ENCODE results near the gene ELL2. TPM values are rescaled to one million over a fixed set of nuclear protein-coding genes. Genes with fewer than 3 reads are reported as not detected.

Gene ELL2
- total RNA-seq, 1 experiment from 2014 or later, result 24.4 TPM

- TF ChIP-seq ZNF532 (CRISPR knock-in tag; IDR thresholded peaks at IDR 0.05; ENCODE audit: borderline replicate concordance) (no peak), SMAD4 (CRISPR knock-in tag; IDR thresholded peaks at IDR 0.05) (no peak), ZNF317 (CRISPR knock-in tag; IDR thresholded peaks at IDR 0.05; ENCODE audit: borderline replicate concordance, low read depth) (no peak)
Observed at GRCh38 chr5:95861864-95862561, 99.6 kb downstream of the ELL2 start (continued).

DNA sequence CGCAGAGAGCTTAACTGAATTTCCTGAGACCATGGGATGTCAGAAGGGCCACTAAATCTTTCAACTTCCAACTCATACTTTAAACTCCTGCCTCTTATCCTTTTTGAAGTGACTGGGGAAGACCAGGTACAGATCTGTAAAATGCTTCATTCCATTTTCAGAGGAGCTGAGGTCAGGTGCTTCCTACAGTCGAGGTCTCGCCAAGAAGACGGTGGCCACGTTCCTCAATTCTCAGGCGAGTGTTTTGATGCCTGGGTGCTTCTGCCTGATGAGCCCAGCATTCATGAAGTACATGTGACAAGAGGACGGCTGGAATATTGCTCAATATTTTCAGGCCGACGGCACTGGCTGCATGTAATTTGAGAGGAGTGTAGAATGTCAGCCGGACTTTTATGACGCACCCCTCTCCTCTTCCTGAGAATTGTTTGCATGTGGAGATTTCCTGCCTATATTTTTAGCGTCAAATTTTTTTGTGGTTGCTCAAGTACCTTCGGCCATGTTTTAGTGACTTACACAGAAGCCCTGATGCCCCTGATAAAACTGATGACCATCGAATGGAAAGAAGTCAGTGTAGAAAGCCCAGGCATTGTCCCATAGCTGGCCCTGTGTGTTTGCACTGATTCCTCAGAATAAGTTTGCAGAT is 100.3 kb downstream of the ELL2 start:
- DNase-seq (ENCODE audit: low spot score), result no peak
- TF ChIP-seq ZBTB21 (CRISPR knock-in tag; IDR thresholded peaks at IDR 0.05; ENCODE audit: borderline replicate concordance), result no peak
- peak; percentile 54; the same call in 1 of the 2 replicates for TF ChIP-seq GABPB1 (CRISPR knock-in tag; IDR thresholded peaks at IDR 0.05)
- ATAC-seq, result no peak
- CTCF ChIA-PET, result interaction anchor here (1.1 kb wide), 1 partner anchor 11 kb away, joined by 3 read pairs; no protein-coding TSS in a partner anchor
- H3K4me1 Mint-ChIP-seq, result peaks cover 31% of the 10 kb centered on the region
- no peaks in the 10 kb centered on the region for H3K36me3 Mint-ChIP-seq
- no peak overlapping the region for H3K27ac Mint-ChIP-seq
- no peak overlapping the region for H3K4me3 Mint-ChIP-seq
- peaks cover 8% of the 10 kb centered on the region for H3K27me3 Mint-ChIP-seq (ENCODE audit: low read depth)
- H3K9me3 Mint-ChIP-seq, result no peaks in the 10 kb centered on the region
- POLR2A ChIA-PET, result no interaction called here

DNA sequence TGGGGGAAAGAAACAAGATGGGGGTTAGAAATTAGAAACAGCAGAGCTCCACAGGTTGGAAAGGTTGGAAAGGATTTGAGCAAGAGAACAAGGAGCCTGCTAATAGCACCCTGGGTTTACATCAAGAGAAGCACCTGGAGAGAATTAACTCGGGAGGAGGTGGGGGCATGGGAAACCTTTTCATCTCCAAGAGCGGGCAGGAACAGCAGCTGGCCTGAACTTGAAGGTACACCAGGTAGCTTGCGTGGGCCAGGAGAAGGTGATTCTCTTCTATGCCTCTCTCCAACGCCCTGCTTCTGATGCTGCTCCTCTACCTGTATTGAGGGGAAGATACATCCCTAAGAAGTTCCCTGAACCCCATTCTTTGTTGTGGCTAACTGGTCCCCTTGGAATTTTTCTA is 102.0 kb downstream of the ELL2 start:
- ChIA-PET POLR2A (no interaction called here), CTCF (interaction anchor here (1.1 to 2.0 kb wide), 2 partner anchors 9 to 477 kb away, joined by 3 to 9 read pairs; no protein-coding TSS in a partner anchor)
- peaks cover 31% of the 10 kb centered on the region for H3K4me1 Mint-ChIP-seq

More for the DNA sequence above, 102.0 kb downstream of the ELL2 start:
- no peak overlapping the region for H3K4me3 Mint-ChIP-seq
- ATAC-seq (no peak), DNase-seq (ENCODE audit: low spot score) (no peak)
- TF ChIP-seq ZNF671 (CRISPR knock-in tag; IDR thresholded peaks at IDR 0.05) (no peak), CREM (CRISPR knock-in tag; IDR thresholded peaks at IDR 0.05) (no peak), ZNF512 (CRISPR knock-in tag; IDR thresholded peaks at IDR 0.05; ENCODE audit: borderline replicate concordance) (no peak), AR (CRISPR knock-in tag; IDR thresholded peaks at IDR 0.05) (no peak)
- TF ChIP-seq, protein P1, sequence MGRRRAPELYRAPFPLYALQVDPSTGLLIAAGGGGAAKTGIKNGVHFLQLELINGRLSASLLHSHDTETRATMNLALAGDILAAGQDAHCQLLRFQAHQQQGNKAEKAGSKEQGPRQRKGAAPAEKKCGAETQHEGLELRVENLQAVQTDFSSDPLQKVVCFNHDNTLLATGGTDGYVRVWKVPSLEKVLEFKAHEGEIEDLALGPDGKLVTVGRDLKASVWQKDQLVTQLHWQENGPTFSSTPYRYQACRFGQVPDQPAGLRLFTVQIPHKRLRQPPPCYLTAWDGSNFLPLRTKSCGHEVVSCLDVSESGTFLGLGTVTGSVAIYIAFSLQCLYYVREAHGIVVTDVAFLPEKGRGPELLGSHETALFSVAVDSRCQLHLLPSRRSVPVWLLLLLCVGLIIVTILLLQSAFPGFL (CRISPR knock-in tag; IDR thresholded peaks at IDR 0.05; ENCODE audit: borderline replicate concordance), result no peak
- TF ChIP-seq, protein P2, sequence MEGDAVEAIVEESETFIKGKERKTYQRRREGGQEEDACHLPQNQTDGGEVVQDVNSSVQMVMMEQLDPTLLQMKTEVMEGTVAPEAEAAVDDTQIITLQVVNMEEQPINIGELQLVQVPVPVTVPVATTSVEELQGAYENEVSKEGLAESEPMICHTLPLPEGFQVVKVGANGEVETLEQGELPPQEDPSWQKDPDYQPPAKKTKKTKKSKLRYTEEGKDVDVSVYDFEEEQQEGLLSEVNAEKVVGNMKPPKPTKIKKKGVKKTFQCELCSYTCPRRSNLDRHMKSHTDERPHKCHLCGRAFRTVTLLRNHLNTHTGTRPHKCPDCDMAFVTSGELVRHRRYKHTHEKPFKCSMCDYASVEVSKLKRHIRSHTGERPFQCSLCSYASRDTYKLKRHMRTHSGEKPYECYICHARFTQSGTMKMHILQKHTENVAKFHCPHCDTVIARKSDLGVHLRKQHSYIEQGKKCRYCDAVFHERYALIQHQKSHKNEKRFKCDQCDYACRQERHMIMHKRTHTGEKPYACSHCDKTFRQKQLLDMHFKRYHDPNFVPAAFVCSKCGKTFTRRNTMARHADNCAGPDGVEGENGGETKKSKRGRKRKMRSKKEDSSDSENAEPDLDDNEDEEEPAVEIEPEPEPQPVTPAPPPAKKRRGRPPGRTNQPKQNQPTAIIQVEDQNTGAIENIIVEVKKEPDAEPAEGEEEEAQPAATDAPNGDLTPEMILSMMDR (IDR thresholded peaks at IDR 0.05), result no peak
- H3K27ac Mint-ChIP-seq, result no peak overlapping the region
- no peaks in the 10 kb centered on the region for H3K9me3 Mint-ChIP-seq
- peaks cover 8% of the 10 kb centered on the region for H3K27me3 Mint-ChIP-seq (ENCODE audit: low read depth)
- H3K36me3 Mint-ChIP-seq, result no peaks in the 10 kb centered on the region
